GM21529 (cell line): ENCODE results near the gene ARPC5L.
"Not testable (repeated sequence)": the region's sequence is repeated elsewhere in the genome, so short reads cannot be mapped to it uniquely, and the experiment has no call there.

Source experiments
- ATAC-seq: cut with Tn5 transposase; IDR thresholded peaks from one replicate; pipeline ENCODE4 v1.9.1; 2021; ENCODE audit not compliant: unreplicated experiment

The ARPC5L gene

GRCh38 chr9:124840300-124840833 lies 21.6 kb upstream of the ARPC5L start:
- no peak for ATAC-seq

DNA sequence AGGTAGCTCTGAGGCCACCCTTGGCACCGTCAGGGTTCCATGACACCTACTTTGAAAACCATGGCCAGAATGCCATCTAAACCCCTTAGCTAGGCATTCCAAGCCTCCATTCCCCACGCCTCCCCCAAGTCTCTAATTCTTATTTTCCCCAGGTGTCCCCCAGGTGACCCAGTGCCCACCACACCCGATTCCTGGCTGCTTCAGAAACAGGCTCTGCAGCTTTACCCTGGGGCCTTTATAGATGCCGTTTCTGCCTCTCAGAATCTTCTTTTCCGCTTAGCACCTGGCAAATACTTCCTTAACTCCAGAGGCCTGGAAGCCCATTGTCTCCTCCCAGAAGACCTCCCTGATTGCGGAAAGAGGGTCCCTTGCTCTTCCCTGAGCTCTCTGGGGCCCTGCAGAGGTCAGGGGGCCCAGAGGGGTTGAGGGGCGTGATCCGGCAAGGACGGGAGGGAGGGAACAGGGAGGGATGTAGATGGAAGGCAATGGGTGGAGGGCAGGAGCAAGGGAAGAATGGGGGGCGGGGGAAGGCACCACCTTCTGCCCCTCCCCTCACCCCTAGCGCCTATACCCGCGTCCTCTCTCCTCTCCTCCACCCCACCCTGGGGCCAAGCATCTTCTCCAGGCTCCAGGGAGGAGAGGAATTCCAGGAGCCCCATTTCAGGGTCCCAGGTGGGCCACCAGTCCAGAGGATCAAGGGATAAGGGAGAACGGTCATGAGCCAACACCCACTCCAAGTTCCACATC lies 20.7 kb upstream of the ARPC5L start:
- ATAC-seq, result no peak

DNA sequence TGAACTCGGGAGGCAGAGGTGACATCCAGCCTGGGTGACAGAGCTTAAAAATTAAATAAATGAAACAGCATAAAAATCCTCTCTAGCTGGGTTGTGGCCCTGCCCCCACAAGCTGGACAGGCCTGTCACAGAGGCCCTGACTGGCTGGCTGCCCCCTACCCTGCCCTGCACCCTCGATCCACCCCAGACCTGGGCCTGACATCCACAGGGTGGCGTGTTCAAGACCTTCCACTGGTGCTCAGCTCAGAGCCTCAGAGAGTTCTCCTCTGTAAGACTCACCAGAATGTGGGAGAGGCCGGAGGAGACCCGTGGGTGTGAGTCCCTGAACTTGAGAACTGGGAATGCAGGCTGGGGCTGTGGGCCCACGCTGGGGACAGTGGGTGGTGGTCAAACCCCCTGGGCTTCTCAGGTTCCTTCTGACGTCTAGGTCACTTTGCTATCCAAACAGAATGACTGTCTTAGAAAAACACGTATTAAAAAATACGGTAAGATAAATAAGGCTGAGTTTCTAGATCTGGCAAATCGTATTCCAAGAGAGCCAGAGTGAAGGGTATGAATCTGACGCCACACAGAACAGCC lies 18.4 kb upstream of the ARPC5L start:
- no peak for ATAC-seq

GRCh38 chr9:124844291-124844690 lies 17.6 kb upstream of the ARPC5L start:
- no peak for ATAC-seq

DNA sequence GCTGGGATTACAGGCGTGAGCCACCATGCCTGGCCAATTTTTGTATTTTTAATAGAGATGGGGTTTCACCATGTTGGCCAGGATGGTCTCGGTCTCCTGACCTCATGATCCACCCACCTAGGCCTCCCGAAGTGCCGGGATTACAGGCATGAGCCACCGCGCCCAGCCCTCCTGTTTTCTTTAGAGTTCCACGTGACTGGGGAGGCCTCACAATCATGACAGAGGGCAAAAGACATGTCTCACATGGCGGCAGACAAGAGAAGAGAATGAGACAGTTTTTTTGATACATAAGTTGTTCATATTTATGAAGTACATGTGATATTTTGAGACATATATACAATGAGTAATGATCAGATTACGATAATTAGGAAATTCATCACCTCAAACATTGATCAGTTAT lies 15.5 kb upstream of the ARPC5L start:
- not testable (repeated sequence) for ATAC-seq

- ATAC-seq, result no peak
Measured at GRCh38 chr9:124846969-124847368, 15.0 kb upstream of the ARPC5L start.

- no peak for ATAC-seq
Measured at GRCh38 chr9:124849801-124850200, 12.1 kb upstream of the ARPC5L start.

GRCh38 chr9:124852121-124852828 lies 9.7 kb upstream of the ARPC5L start:
- no peak for ATAC-seq

DNA sequence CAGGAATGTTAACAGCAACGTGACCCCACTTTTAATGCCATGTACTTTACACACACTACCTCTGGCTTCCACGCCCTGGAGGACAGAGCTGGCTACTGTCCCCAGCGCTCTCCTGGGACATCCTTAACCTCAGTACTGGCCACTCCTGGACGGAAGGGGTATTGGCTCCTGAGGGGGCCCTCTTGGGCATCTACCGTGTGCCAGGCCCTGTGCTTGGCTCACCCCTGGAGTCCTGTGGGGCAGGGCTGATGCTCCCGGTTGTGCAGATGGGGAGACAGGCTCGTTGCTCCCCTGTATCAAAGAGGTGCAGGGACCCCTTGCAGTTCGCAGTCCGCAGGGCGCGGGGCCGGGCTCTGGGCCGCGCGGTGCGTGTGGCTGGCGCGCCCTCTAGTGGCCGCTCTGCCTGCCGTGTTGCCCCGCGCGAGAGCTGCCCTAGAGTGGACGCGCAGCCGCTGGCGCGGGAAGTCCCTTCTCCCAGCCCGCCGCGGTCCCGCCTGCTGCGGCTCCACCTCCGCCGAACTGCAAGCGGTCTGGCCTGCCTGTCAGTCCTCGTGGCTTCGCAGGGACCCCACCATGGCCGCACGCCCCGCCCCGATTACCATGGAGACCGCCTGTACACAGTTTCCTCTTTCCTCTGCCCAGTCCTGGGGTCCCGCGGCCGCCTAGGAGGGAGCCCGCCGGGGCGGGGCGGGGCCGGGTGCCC lies 8.9 kb upstream of the ARPC5L start, which contains the start of gene WDR38:
Gene WDR38, plus strand, starts transcription at position 632 of the 703 bp plus-strand sequence. CDS start 72 bp downstream, outside the sequence.
- peak; percentile 73 for ATAC-seq

DNA sequence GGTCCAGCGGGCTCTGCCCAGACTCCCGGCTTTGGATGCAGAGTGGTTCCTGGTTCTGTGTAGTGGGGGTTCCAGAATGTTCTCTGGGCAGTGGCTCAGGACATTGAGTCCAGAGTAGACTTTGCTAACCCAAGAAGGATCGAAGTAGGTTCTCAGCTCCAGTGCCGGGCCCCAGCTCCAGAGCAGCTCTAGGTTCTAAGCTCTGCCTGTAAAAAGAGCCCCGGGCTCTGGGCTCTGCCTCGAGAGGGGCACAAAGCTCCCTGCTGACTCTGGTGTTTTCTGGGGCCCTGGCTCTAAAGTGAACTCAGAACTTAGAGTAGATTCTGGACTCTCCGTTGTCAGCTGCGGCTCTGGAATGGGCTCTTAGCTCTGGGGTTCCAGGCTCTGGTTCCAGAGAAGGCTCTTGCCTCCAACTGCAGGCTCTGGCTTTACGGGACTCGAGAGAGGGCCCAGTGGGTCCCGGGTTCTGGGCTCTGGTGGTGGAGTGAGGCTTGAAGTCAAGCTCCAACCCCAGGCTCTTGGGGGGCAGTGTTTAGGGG lies 8.3 kb upstream of the ARPC5L start:
- ATAC-seq, result no peak

DNA sequence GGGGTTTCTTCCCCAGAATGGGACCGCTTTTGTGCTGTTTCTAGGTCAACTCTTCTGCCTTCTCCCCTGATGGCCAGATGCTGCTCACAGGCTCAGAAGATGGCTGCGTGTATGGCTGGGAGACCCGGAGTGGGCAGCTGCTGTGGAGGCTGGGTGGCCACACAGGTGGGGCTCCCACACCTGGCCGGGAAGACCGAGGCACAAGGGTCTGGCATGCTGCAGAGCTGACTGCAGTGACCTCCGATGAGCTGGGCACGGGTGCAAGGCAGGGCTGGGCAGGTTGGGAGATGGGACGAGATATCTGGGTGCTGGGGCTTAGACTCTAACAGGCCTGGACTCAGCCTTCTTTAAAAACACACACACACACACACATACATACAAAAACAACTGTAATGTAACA lies 7.8 kb upstream of the ARPC5L start:
- no peak for ATAC-seq

GRCh38 chr9:124854822-124855221 lies 7.1 kb upstream of the ARPC5L start:
- no peak for ATAC-seq

GRCh38 chr9:124855566-124855943 lies 6.4 kb upstream of the ARPC5L start:
- no peak for ATAC-seq

DNA sequence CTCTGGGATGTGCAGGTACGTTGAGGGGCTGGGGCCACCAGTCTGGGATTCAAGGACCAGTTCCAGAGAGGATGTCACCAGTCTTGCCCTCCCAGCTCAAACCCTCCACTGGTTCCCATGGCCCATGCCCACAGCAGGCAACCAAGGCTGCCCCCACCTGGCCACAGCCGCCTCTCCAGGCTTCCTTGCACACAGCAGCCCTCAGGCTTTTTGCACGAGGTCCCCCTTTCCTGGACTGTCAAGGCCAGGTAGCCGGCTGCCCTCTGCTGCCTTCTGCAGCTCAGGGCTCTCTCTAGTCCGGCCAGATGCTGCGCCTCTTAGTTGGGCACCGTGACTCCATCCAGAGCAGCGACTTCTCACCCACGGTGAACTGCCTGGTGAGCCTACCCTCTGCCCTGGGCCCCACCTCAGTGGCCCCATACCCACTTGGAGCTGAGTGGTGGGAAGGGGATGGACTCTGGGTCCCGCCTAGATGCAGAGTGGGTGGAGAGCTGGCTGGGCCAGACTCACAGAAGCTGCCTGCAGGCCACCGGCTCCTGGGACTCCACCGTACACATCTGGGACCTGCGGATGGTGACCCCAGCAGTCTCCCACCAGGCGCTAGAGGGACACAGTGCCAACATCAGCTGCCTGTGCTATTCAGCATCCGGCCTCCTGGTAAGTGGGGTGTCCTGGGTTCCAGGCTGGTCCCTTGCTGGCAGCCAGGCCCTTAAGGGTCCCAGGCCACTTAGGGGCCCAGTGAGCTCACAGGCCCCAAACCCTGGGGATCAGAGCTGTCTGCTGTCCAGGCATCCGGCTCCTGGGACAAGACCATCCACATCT lies 5.8 kb upstream of the ARPC5L start:
- ATAC-seq, result no peak

DNA sequence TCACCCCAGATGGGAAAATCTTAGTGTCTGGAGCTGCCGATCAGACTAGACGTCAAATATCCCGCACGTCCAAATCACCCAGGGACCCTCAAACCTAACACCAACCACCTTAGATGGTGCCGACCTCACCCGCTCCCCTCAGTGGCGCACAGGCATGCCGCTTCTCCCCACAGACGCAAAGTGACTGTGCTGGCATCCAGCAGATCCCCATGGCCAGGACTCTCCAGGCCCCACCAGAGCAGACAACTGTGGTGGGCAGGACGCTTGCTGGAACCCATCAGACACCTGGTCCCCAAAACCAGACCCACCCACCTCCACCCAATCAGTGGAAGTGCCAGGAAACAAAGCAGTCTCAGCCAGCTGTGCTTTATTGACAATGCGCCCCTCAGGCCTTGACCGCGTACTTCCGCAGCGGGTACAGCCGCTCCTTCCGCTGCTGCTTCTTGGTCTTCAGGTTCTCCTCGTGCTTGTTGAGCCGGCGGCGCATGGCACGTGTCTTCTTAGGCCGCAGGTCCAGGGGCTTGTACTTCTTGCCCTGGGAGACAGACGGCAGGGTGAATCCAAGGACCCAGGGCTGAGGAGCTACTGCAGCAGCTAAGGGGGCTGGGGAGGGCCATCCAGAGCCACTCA lies 4.3 kb upstream of the ARPC5L start:
- no peak for ATAC-seq

- no peak for ATAC-seq
Measured at GRCh38 chr9:124858330-124859046, 3.4 kb upstream of the ARPC5L start.

DNA sequence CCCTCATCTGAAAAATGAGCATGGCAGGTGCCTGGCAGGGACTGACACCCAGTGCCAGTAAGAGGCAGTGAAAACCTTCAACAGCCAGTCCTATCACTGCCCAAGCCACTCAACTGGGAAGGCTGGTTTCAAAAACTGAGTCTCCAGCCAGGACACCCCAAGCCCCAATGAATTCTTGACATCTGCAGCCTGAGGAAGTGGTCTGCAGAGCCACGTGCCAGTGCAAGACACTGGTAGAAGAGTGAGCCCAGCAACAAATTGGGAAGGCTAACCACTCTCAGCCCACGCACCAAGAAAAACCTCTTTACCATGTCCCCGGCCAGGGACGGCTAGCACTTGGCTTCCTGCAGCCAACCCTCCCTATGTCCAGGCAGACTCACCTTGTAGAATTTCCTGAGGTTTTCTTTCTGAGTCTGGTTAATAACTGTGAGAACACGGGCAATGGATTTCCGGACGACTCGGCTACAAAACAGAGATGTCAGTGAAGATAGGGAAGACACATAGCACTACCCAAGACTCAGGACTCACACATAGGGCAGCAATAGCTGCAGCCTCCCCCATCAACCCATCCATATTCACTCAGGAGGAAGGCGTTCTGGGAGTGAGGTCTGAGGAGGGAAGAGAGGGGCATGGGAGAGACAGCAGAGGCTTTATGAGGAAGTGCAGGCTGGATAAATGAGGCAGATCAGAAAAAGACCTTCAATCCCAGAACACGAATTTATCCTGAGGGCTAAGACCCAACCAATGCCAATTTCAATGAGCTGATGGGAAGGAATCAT lies 1.9 kb upstream of the ARPC5L start:
- no peak for ATAC-seq
